H9 (cell line): ENCODE results near the gene RC3H2. TPM values are rescaled to one million over a fixed set of nuclear protein-coding genes. Genes with fewer than 3 reads are reported as not detected.

ENCODE experiments used
- DNase-seq: peaks from one replicate; pipeline ENCODE4 v3.0.0-alpha.2; 2017
- H2AFZ ChIP-seq: one replicate; pipeline ENCODE4 v1.6.1; 2013; ENCODE audit warnings: mild to moderate bottlenecking, low read length, control low read depth, moderate library complexity
- H2AK5ac ChIP-seq: 2 replicates; pipeline ENCODE4 v1.6.1; 2013; ENCODE audit warnings: low read length, control low read depth, mixed read lengths; ENCODE audit not compliant: insufficient read length
- H2BK120ac ChIP-seq: one replicate; pipeline ENCODE4 v1.6.1; 2013; ENCODE audit warnings: low read depth, mild to moderate bottlenecking, low read length, control low read depth, inconsistent platforms; ENCODE audit not compliant: poor library complexity, severe bottlenecking
- H2BK12ac ChIP-seq: 2 replicates; pipeline ENCODE4 v1.6.1; 2013; ENCODE audit warnings: low read length, control low read depth, mixed read lengths, low read depth; ENCODE audit not compliant: insufficient read length
- H2BK15ac ChIP-seq: 2 replicates; pipeline ENCODE4 v1.6.1; 2013; ENCODE audit warnings: low read depth, low read length, control low read depth
- H2BK20ac ChIP-seq: one replicate; pipeline ENCODE4 v1.6.1; 2013; ENCODE audit warnings: low read depth, mild to moderate bottlenecking, low read length, control low read depth, inconsistent platforms; ENCODE audit not compliant: poor library complexity, severe bottlenecking
- H2BK5ac ChIP-seq: 2 replicates; pipeline ENCODE4 v1.6.1; 2013; ENCODE audit warnings: low read length, control low read depth, mixed read lengths; ENCODE audit not compliant: insufficient read length
- H3K14ac ChIP-seq: 2 replicates; pipeline ENCODE4 v1.6.1; 2013; ENCODE audit warnings: low read length, control low read depth; ENCODE audit not compliant: insufficient read depth
- H3K18ac ChIP-seq: 2 replicates; pipeline ENCODE4 v1.6.1; 2013; ENCODE audit warnings: low read depth, mild to moderate bottlenecking, mixed read lengths, low read length, control low read depth; ENCODE audit not compliant: insufficient read length
- H3K23ac ChIP-seq: 2 replicates; pipeline ENCODE4 v1.6.1; 2013; ENCODE audit warnings: low read length, control low read depth, mixed read lengths, low read depth; ENCODE audit not compliant: insufficient read length
- H3K23me2 ChIP-seq: 2 replicates; pipeline ENCODE4 v1.6.1; 2013; ENCODE audit warnings: low read depth, mild to moderate bottlenecking, mixed read lengths, low read length, control low read depth; ENCODE audit not compliant: insufficient read length, poor library complexity, severe bottlenecking
- H3K27ac ChIP-seq: 2 replicates; pipeline ENCODE4 v1.5.1; 2013; ENCODE audit warnings: low read length, control low read depth, mixed read lengths, low read depth; ENCODE audit not compliant: insufficient read length
- H3K27me3 ChIP-seq: 2 replicates; pipeline ENCODE4 v1.6.1; 2013; ENCODE audit warnings: low read length, control low read depth, inconsistent platforms; ENCODE audit not compliant: insufficient read depth
- H3K4ac ChIP-seq: 2 replicates; pipeline ENCODE4 v1.6.1; 2013; ENCODE audit warnings: low read depth, mild to moderate bottlenecking, control low read depth, inconsistent platforms, low read length, moderate library complexity
- H3K4me1 ChIP-seq: 2 replicates; pipeline ENCODE4 v1.6.1; 2013; ENCODE audit warnings: low read length, control low read depth, inconsistent platforms; ENCODE audit not compliant: insufficient read depth
- H3K4me2 ChIP-seq: 2 replicates; pipeline ENCODE4 v1.6.1; 2013; ENCODE audit warnings: low read length, control low read depth, mixed read lengths; ENCODE audit not compliant: insufficient read length, insufficient read depth
- H3K56ac ChIP-seq: 2 replicates; pipeline ENCODE4 v1.6.1; 2013; ENCODE audit warnings: low read depth, mild to moderate bottlenecking, mixed read lengths, low read length, control low read depth; ENCODE audit not compliant: insufficient read length
- H3K79me1 ChIP-seq: 2 replicates; pipeline ENCODE4 v1.6.1; 2013; ENCODE audit warnings: low read depth, mild to moderate bottlenecking, moderate library complexity, low read length, control low read depth, inconsistent platforms; ENCODE audit not compliant: insufficient read depth, poor library complexity, severe bottlenecking
- H3K79me2 ChIP-seq: 2 replicates; pipeline ENCODE4 v1.6.1; 2013; ENCODE audit warnings: low read length, control low read depth, inconsistent platforms; ENCODE audit not compliant: insufficient read depth
- H3K9ac ChIP-seq: 2 replicates; pipeline ENCODE4 v1.6.1; 2013; ENCODE audit warnings: low read length, control low read depth, mixed read lengths; ENCODE audit not compliant: insufficient read length; ENCODE audit errors: extremely low read depth
- H3K9me3 ChIP-seq: one replicate; pipeline ENCODE4 v1.6.1; 2013; ENCODE audit warnings: low read depth, low read length, inconsistent platforms; ENCODE audit not compliant: control insufficient read depth
- H3T11ph ChIP-seq: one replicate; pipeline ENCODE4 v1.6.1; 2013; ENCODE audit warnings: mild to moderate bottlenecking, low read length, control low read depth, inconsistent platforms
- H4K20me1 ChIP-seq: one replicate; pipeline ENCODE4 v1.6.1; 2013; ENCODE audit not compliant: control insufficient read depth, insufficient read length, insufficient read depth
- H4K5ac ChIP-seq: 2 replicates; pipeline ENCODE4 v1.6.1; 2013; ENCODE audit warnings: low read depth, mild to moderate bottlenecking, mixed read lengths, low read length, control low read depth; ENCODE audit not compliant: insufficient read length
- H4K8ac ChIP-seq: replicated peaks from 2 replicates; pipeline ENCODE4 v1.6.1; 2013; ENCODE audit warnings: low read length, control low read depth, mixed read lengths, low read depth; ENCODE audit not compliant: insufficient read length
- H4K91ac ChIP-seq: 2 replicates; pipeline ENCODE4 v1.6.1; 2013; ENCODE audit warnings: low read depth, mild to moderate bottlenecking, moderate library complexity, mixed read lengths, low read length, control low read depth; ENCODE audit not compliant: insufficient read length
- H3K27ac Mint-ChIP-seq, 3 experiments: 2 replicates in 2 of 3; 3 replicates in 1 of 3; pipeline ENCODE4 v1.8.0; 2020 to 2021; ENCODE audit warnings: mixed read lengths in 3 of 3, mild to moderate bottlenecking in 1 of 3, moderate library complexity in 1 of 3
- H3K27me3 Mint-ChIP-seq: 2 replicates; pipeline ENCODE4 v1.8.0; 2021; ENCODE audit warnings: low read depth, mild to moderate bottlenecking, moderate library complexity, mixed read lengths
- H3K36me3 Mint-ChIP-seq, 3 experiments: 2 replicates in 2 of 3; 3 replicates in 1 of 3; pipeline ENCODE4 v1.8.0; 2020 to 2021; ENCODE audit warnings: low read depth in 3 of 3, mixed read lengths in 3 of 3; ENCODE audit not compliant: insufficient read depth in 1 of 3
- H3K4me1 Mint-ChIP-seq, 2 experiments: 2 replicates each; pipeline ENCODE4 v1.8.0; 2020; ENCODE audit warnings: mixed read lengths in 2 of 2
- H3K4me3 Mint-ChIP-seq, 2 experiments: 2 replicates in 1 of 2; 3 replicates in 1 of 2; pipeline ENCODE4 v1.8.0; 2020 to 2021; ENCODE audit warnings: mild to moderate bottlenecking in 2 of 2, mixed read lengths in 2 of 2, moderate library complexity in 1 of 2
- H3K9me3 Mint-ChIP-seq, 2 experiments: 2 replicates in 1 of 2; 3 replicates in 1 of 2; pipeline ENCODE4 v1.8.0; 2020; ENCODE audit warnings: mild to moderate bottlenecking in 2 of 2, mixed read lengths in 2 of 2, moderate library complexity in 1 of 2
- WGBS: extraction: QIAGEN DNeasy Blood & Tissue Kit; methylation state at CpG from one replicate; pipeline ENCODE4 v1.1.7; 2013; ENCODE audit warnings: missing lambda C conversion rate, low lambda C conversion rate, mixed read lengths; ENCODE audit not compliant: insufficient read length; ENCODE audit errors: extremely low coverage; 5-methylcytosine and 5-hydroxymethylcytosine counted together
- total RNA-seq: library from RNA; stranded (reverse); gene quantifications from 2 replicates; pipeline ENCODE4 v1.2.1, GENCODE V29; 2021
- TF ChIP-seq, protein P1 (sequence below): fragments of 200-600 bp; sonication (generic); conservative IDR thresholded peaks from 3 replicates; pipeline ENCODE4 v1.8.0; 2021; ENCODE audit warnings: antibody characterized with exemption, mild to moderate bottlenecking

The RC3H2 gene
- total RNA-seq, 1 experiment from 2014 or later, result 49.0 TPM

DNA sequence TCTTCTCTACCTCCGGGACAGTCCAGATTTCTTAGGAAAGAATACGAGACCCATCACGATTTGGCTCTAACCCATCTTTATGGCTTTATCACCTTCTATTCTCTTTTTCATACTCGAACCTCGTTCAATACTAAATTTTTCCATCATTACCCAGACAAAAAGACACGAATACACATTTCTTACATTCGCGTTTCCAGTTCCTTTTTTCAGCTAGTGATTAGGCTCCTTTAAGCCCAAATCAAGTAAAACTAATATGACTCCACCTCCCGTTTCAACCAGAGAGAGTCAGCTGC, 7.5 kb upstream of the RC3H2 start:
- H3K27me3 ChIP-seq, result no peaks in the 10 kb centered on the region
- peak overlapping the region; percentile 98 for H3K18ac ChIP-seq
- no peak for DNase-seq
- H2BK5ac ChIP-seq, result peak overlapping the region; percentile 31
- no peaks in the 10 kb centered on the region for H3K4me1 ChIP-seq
- H3T11ph ChIP-seq, result no peak overlapping the region
- Mint-ChIP-seq H3K27me3 (no peaks in the 10 kb centered on the region), H3K9me3 (no peaks in the 10 kb centered on the region), H3K4me1 (peaks cover 7 to 10% of the 10 kb centered on the region in 2 experiments), H3K4me3 (peak overlapping the region; percentile 89 to 93), H3K36me3 (peaks cover 11 to 23% (median 18%) of the 10 kb centered on the region in 3 experiments; a peak in 6 of 7 replicates), H3K27ac (peak overlapping the region; percentile 99)
- peak overlapping the region; percentile 71 for H3K4me2 ChIP-seq
- H3K27ac ChIP-seq, result peak overlapping the region; percentile 98
- H3K56ac ChIP-seq, result peak overlapping the region; percentile 6
- H2AK5ac ChIP-seq, result no peak overlapping the region
- H3K23me2 ChIP-seq, result peaks cover 9% of the 10 kb centered on the region
- H2AFZ ChIP-seq, result no peak overlapping the region
- no peak overlapping the region for H2BK15ac ChIP-seq
- peak overlapping the region; percentile 27 for H4K8ac ChIP-seq
- no peak overlapping the region for H3K23ac ChIP-seq
- H2BK20ac ChIP-seq, result no peak overlapping the region
- no peak overlapping the region for H4K91ac ChIP-seq
- peaks cover 3% of the 10 kb centered on the region for H3K79me1 ChIP-seq
- no peaks in the 10 kb centered on the region for H4K20me1 ChIP-seq
- peaks cover 12% of the 10 kb centered on the region; the same call in 1 of the 2 replicates for H3K79me2 ChIP-seq
- peak overlapping the region; percentile 65 for H4K5ac ChIP-seq
- 100% methylated on average over 2 of the region's 9 CpGs for WGBS
- peak overlapping the region; percentile 98; the same call in 1 of the 2 replicates for H3K14ac ChIP-seq
- H3K9me3 ChIP-seq, result no peaks in the 10 kb centered on the region
- TF ChIP-seq, protein P1, sequence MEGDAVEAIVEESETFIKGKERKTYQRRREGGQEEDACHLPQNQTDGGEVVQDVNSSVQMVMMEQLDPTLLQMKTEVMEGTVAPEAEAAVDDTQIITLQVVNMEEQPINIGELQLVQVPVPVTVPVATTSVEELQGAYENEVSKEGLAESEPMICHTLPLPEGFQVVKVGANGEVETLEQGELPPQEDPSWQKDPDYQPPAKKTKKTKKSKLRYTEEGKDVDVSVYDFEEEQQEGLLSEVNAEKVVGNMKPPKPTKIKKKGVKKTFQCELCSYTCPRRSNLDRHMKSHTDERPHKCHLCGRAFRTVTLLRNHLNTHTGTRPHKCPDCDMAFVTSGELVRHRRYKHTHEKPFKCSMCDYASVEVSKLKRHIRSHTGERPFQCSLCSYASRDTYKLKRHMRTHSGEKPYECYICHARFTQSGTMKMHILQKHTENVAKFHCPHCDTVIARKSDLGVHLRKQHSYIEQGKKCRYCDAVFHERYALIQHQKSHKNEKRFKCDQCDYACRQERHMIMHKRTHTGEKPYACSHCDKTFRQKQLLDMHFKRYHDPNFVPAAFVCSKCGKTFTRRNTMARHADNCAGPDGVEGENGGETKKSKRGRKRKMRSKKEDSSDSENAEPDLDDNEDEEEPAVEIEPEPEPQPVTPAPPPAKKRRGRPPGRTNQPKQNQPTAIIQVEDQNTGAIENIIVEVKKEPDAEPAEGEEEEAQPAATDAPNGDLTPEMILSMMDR, result no peak
- H2BK12ac ChIP-seq, result no peak overlapping the region
- H3K9ac ChIP-seq, result peak overlapping the region; percentile 99
- H3K4ac ChIP-seq, result no peak overlapping the region; the same call in 1 of the 2 replicates
- no peak overlapping the region for H2BK120ac ChIP-seq
